K562 (cell line): ENCODE measurements around the gene ELP5. TPM values are rescaled to one million over a fixed set of nuclear protein-coding genes. Genes with fewer than 3 reads are reported as not detected.
A peak's percentile ranks its signal among the peaks of the same experiment; 100 is the strongest.

ENCODE experiments used
- BCOR ChIP-seq: fragments of 450-650 bp; IDR thresholded peaks from 2 replicates; pipeline ENCODE4 v1.6.1; 2016
- C11orf30 ChIP-seq: fragments of 450-650 bp; IDR thresholded peaks from 2 replicates; pipeline ENCODE4 v1.6.1; 2016; ENCODE audit warnings: low read depth, mild to moderate bottlenecking
- CBX1 ChIP-seq: sonication (generic); IDR thresholded peaks from 2 replicates; pipeline ENCODE4 v1.6.1; 2016; ENCODE audit warnings: antibody characterized with exemption, low read depth, mild to moderate bottlenecking
- CBX5 ChIP-seq: IDR thresholded peaks from 2 replicates; pipeline ENCODE4 v1.6.1; 2014; ENCODE audit warnings: low read depth, borderline replicate concordance
- CHD1 ChIP-seq: fragments of 200-600 bp; sonication (generic); IDR thresholded peaks from one replicate; pipeline ENCODE4 v1.6.1; 2012; ENCODE audit warnings: mild to moderate bottlenecking, moderate library complexity, low read length, inconsistent platforms
- CREB1 ChIP-seq, 2 experiments: sonication (generic) in 1 of 2; formaldehyde crosslinking in 1 of 2; IDR thresholded peaks; 2 replicates each; pipeline versions ENCODE4 v1.6.1 to v1.8.0; 2012 to 2022; ENCODE audit warnings: inconsistent platforms in 1 of 2, mild to moderate bottlenecking in 1 of 2, missing genetic modification reagents in 1 of 2, moderate library complexity in 1 of 2
- ELK1 ChIP-seq: sonication (generic); formaldehyde crosslinking; IDR thresholded peaks from 2 replicates; pipeline ENCODE4 v1.8.1; 2022; ENCODE audit warnings: missing genetic modification reagents
- ETV6 ChIP-seq, 3 experiments: fragments of 150-350 bp in 1 of 3; sonication (generic) in 1 of 3; formaldehyde crosslinking in 1 of 3; IDR thresholded peaks; 2 replicates each; pipeline versions ENCODE4 v1.6.1 to v1.8.0; 2014 to 2022; ENCODE audit warnings: borderline replicate concordance in 2 of 3, low read depth in 2 of 3, antibody characterized with exemption in 1 of 3, low read length in 1 of 3, mild to moderate bottlenecking in 1 of 3, missing genetic modification reagents in 1 of 3
- GABPA ChIP-seq: fragments of 200-800 bp; sonication (Bioruptor generic); conservative IDR thresholded peaks from 2 replicates; pipeline ENCODE4 v1.6.1; 2016; ENCODE audit warnings: low read depth, missing genetic modification characterization, missing compliant biosample characterization
- HDGF ChIP-seq: fragments of 450-650 bp; IDR thresholded peaks from 2 replicates; pipeline ENCODE4 v1.6.1; 2016
- IFI16 ChIP-seq: fragments of 250-450 bp; sonication (Bioruptor Pico); IDR thresholded peaks from 2 replicates; pipeline ENCODE4 v2.1.2; 2022; ENCODE audit warnings: mild to moderate bottlenecking, inconsistent platforms
- MYBL2 ChIP-seq, 2 experiments: fragments of 450-650 bp in 1 of 2; sonication (generic) in 1 of 2; formaldehyde crosslinking in 1 of 2; IDR thresholded peaks; 2 replicates each; pipeline versions ENCODE4 v1.6.1 to v1.8.1; 2017 to 2022; ENCODE audit warnings: borderline replicate concordance in 1 of 2, inconsistent platforms in 1 of 2, low read depth in 1 of 2, mild to moderate bottlenecking in 1 of 2, missing genetic modification reagents in 1 of 2, moderate library complexity in 1 of 2
- SIN3B ChIP-seq: fragments of 450-650 bp; IDR thresholded peaks from 2 replicates; pipeline ENCODE4 v1.6.1; 2017; ENCODE audit warnings: low read depth, mild to moderate bottlenecking, moderate library complexity
- SUPT5H ChIP-seq: fragments of 450-650 bp; IDR thresholded peaks from 2 replicates; pipeline ENCODE4 v1.6.1; 2016
- TCFL5 ChIP-seq: fragments of 250-450 bp; sonication (Bioruptor Pico); conservative IDR thresholded peaks from 2 replicates; pipeline ENCODE4 v1.6.1; 2021; ENCODE audit warnings: mild to moderate bottlenecking, moderate library complexity, matching md5 sums
- VEZF1 ChIP-seq: fragments of 200-800 bp; sonication (Bioruptor generic); IDR thresholded peaks from 2 replicates; pipeline ENCODE4 v1.6.1; 2017; ENCODE audit warnings: missing genetic modification characterization, missing compliant biosample characterization
- ZNF143 ChIP-seq: sonication (generic); formaldehyde crosslinking; IDR thresholded peaks from 2 replicates; pipeline ENCODE4 v1.9.0; 2022; ENCODE audit warnings: mild to moderate bottlenecking, missing genetic modification reagents
- ZNF232 ChIP-seq: sonication (generic); formaldehyde crosslinking; IDR thresholded peaks from 2 replicates; pipeline ENCODE4 v1.8.0; 2022; ENCODE audit warnings: mild to moderate bottlenecking, missing genetic modification reagents
- ZNF253 ChIP-seq: fragments of 250-450 bp; sonication (Bioruptor Pico); conservative IDR thresholded peaks from 2 replicates; pipeline ENCODE4 v1.6.1; 2021; ENCODE audit warnings: mild to moderate bottlenecking
- ZNF277 ChIP-seq: fragments of 250-450 bp; sonication (Bioruptor Pico); IDR thresholded peaks from 2 replicates; pipeline ENCODE4 v1.8.0; 2022; ENCODE audit warnings: inconsistent platforms, mild to moderate bottlenecking, moderate library complexity, borderline replicate concordance
- ZNF395 ChIP-seq: fragments of 200-800 bp; sonication (Bioruptor generic); IDR thresholded peaks from 2 replicates; pipeline ENCODE4 v1.6.1; 2017; ENCODE audit warnings: missing genetic modification characterization, missing compliant biosample characterization
- ZNF41 ChIP-seq: fragments of 250-450 bp; sonication (Bioruptor Pico); conservative IDR thresholded peaks from 2 replicates; pipeline ENCODE4 v1.4.0; 2020; ENCODE audit warnings: mild to moderate bottlenecking
- ZNF77 ChIP-seq: fragments of 250-450 bp; sonication (Bioruptor Pico); IDR thresholded peaks from 2 replicates; pipeline ENCODE4 v1.5.0; 2020
- polyA plus RNA-seq, 8 experiments: library from polyadenylated mRNA; depleted of rRNA in 4 of 8; stranded (reverse) in 5 of 8; unstranded in 3 of 8; fragments of >200 nt; fragmentation: Nextera tagmentation in 2 of 8; fragmentation: Illumina TruSeq in 1 of 8; extraction: Ambion mirVana in 2 of 8; extraction: Trizol in 1 of 8; gene quantifications; 2 replicates each; pipeline versions ENCODE4 v1.2.1 to v1.2.3, GENCODE V29; 2011 to 2014; ENCODE audit warnings: inconsistent platforms in 1 of 8, missing spikeins in 1 of 8
- total RNA-seq, 7 experiments: library from RNA; depleted of rRNA in 6 of 7; stranded (reverse); fragments of >200 nt in 6 of 7; fragmentation: Illumina TruSeq in 2 of 7; extraction: Trizol in 2 of 7; gene quantifications; 2 replicates each; pipeline versions ENCODE4 v1.2.1 to v1.2.3, GENCODE V29; 2011 to 2021; ENCODE audit warnings: low replicate concordance in 1 of 7

The ELP5 gene
- total and polyA plus RNA-seq, 9 of the 15 experiments (the other 6 are each of a cell fraction or from before 2014, with no cell fraction given), result 25.7 to 77.9 (median 52.9) TPM

GRCh38 chr17:7214300-7215135, 37.5 kb upstream of the ELP5 start (continued):
- TF ChIP-seq ZNF395 (0 out of 2 replicates have a peak, but pooled peaks have one; percentile 43), ZNF253 (CRISPR knock-in tag) (no peak), HDGF (no peak), ZNF41 (CRISPR knock-in tag) (no peak), CBX5 (no peak), VEZF1 (CRISPR knock-in tag) (peak; percentile 92), ETV6 (IDR thresholded peaks at IDR 0.05; ENCODE audit: borderline replicate concordance in 1 of 2, low read depth in 2 of 2, low read length in 1 of 2) (no peak), ETV6 (CRISPR knock-in tag; IDR thresholded peaks at IDR 0.05; ENCODE audit: borderline replicate concordance) (no peak), CHD1 (no peak), CBX1 (no peak), C11orf30 (no peak), CREB1 (IDR thresholded peaks at IDR 0.05) (no peak; the same call in 1 of the 2 replicates), CREB1 (CRISPR knock-in tag; IDR thresholded peaks at IDR 0.05) (peak; percentile 31; the same call in 1 of the 2 replicates), ZNF143 (CRISPR knock-in tag) (no peak), GABPA (tag) (no peak; the same call in 1 of the 2 replicates), SUPT5H (no peak), ZNF232 (CRISPR knock-in tag) (no peak), ZNF277 (CRISPR knock-in tag) (no peak), TCFL5 (CRISPR knock-in tag) (no peak), MYBL2 (IDR thresholded peaks at IDR 0.05; ENCODE audit: low read depth) (no peak), MYBL2 (CRISPR knock-in tag; IDR thresholded peaks at IDR 0.05; ENCODE audit: borderline replicate concordance) (no peak), IFI16 (CRISPR knock-in tag) (no peak), SIN3B (no peak), BCOR (no peak), ELK1 (CRISPR knock-in tag) (no peak), ZNF77 (no peak)
